Measurements from ENCODE around the gene DIAPH2. TPM values are rescaled to one million over a fixed set of nuclear protein-coding genes. Genes with fewer than 3 reads are reported as not detected.

The DIAPH2 gene
- total RNA-seq, 1 experiment from 2014 or later: 10.4 TPM

DNA sequence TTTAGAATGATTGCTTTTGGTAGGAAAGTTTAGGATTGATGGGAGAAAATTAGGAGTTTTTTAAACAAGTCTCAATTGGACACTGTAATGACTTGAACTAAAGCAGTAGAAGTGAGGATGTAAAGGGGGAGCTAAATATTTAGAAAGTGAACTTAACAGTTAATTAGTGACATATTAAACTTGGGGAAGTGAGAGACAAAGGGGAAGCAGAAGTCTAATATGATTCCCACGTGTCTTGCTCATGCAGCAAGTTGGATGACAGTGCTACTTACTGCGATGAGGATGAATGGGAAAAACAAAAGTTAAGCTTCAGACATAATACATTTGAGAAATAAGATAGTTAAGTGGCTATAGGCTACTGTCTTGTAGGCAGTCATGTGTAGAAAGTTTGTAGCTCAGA is 309.5 kb downstream of the DIAPH2 start:
- H3K27ac ChIP-seq (ENCODE audit: low read depth, low read length, poor library complexity, severe bottlenecking): no peak overlapping the region
- H3K27me3 ChIP-seq (replicated peaks; ENCODE audit: insufficient read depth, low read depth, low read length, poor library complexity): no peaks in the 10 kb centered on the region
- no peaks in the 10 kb centered on the region for H3K9me3 ChIP-seq (ENCODE audit: low read depth, low read length, poor library complexity, severe bottlenecking)
- no peak for DNase-seq (ENCODE audit: low spot score)
- intact Hi-C loops (cut with micrococcal nuclease; ENCODE audit: unreplicated experiment): no loop called here
- no peaks in the 10 kb centered on the region for H3K4me1 ChIP-seq (ENCODE audit: insufficient read depth, low read length, poor library complexity, severe bottlenecking)
- no peak overlapping the region for H3K4me3 ChIP-seq (ENCODE audit: low read depth, low read length, poor library complexity, severe bottlenecking)
- ChIA-PET POLR2A (ENCODE audit: low non-redundant PET) (no interaction called here), CTCF (no interaction called here)
- H3K36me3 ChIP-seq (ENCODE audit: insufficient read depth, low read length, poor library complexity, severe bottlenecking): no peaks in the 10 kb centered on the region
- no TSS peak for BruUV-seq (replicated peaks)
- TF ChIP-seq EZH2 (IDR thresholded peaks at IDR 0.05; ENCODE audit: borderline replicate concordance, low read depth, low read length, poor library complexity, severe bottlenecking): no peak
- TF ChIP-seq, protein P1, sequence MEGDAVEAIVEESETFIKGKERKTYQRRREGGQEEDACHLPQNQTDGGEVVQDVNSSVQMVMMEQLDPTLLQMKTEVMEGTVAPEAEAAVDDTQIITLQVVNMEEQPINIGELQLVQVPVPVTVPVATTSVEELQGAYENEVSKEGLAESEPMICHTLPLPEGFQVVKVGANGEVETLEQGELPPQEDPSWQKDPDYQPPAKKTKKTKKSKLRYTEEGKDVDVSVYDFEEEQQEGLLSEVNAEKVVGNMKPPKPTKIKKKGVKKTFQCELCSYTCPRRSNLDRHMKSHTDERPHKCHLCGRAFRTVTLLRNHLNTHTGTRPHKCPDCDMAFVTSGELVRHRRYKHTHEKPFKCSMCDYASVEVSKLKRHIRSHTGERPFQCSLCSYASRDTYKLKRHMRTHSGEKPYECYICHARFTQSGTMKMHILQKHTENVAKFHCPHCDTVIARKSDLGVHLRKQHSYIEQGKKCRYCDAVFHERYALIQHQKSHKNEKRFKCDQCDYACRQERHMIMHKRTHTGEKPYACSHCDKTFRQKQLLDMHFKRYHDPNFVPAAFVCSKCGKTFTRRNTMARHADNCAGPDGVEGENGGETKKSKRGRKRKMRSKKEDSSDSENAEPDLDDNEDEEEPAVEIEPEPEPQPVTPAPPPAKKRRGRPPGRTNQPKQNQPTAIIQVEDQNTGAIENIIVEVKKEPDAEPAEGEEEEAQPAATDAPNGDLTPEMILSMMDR (conservative IDR thresholded peaks at IDR 0.05; ENCODE audit: low read depth, low read length): no peak

GRCh38 chrX:96997196-96997595 is 312.6 kb downstream of the DIAPH2 start:
- Histone ChIP-seq H3K36me3 (ENCODE audit: insufficient read depth, low read length, poor library complexity, severe bottlenecking) (no peaks in the 10 kb centered on the region), H3K9me3 (ENCODE audit: low read depth, low read length, poor library complexity, severe bottlenecking) (no peaks in the 10 kb centered on the region), H3K4me3 (ENCODE audit: low read depth, low read length, poor library complexity, severe bottlenecking) (no peak overlapping the region), H3K27ac (ENCODE audit: low read depth, low read length, poor library complexity, severe bottlenecking) (no peak overlapping the region), H3K27me3 (replicated peaks; ENCODE audit: insufficient read depth, low read depth, low read length, poor library complexity) (no peaks in the 10 kb centered on the region), H3K4me1 (ENCODE audit: insufficient read depth, low read length, poor library complexity, severe bottlenecking) (no peaks in the 10 kb centered on the region)
- ChIA-PET CTCF (no interaction called here), POLR2A (ENCODE audit: low non-redundant PET) (no interaction called here)
- TF ChIP-seq EZH2 (IDR thresholded peaks at IDR 0.05; ENCODE audit: borderline replicate concordance, low read depth, low read length, poor library complexity, severe bottlenecking): no peak
- TF ChIP-seq, protein P1 (conservative IDR thresholded peaks at IDR 0.05; ENCODE audit: low read depth, low read length): no peak
- DNase-seq (ENCODE audit: low spot score): no peak
- intact Hi-C loops (cut with micrococcal nuclease; ENCODE audit: unreplicated experiment): no loop called here
- no TSS peak for BruUV-seq (replicated peaks)

DNA sequence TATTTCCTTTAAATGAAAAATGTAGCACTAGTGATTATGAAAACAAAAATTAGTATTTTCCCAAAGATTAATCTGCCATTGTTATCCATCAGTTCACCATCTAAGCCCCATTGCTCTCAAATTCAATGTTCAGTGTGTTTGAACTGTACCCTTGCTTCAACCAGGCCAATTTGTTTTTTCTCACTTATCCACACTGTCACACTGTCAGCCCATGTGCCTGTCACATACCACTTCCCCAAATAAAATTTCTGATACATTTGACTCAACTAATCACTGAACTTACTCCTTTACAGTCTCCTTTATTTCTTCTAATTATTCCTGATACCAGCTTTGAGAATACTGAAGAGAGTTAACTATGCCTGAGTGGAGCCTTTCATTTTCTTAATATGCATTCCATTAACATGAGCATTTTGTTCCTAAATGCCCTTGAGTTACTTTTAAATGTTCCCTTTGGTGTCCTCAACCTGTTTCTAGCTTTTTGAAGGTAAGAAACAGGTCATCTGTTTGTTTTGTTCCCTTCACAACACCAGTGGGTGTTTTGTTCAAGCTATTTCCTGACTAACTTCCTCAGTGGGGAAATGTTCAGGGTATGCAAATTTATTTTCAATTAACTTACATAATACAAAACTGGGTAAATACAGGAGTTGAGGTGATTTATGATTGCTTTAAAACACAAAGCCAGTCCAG is 316.2 kb downstream of the DIAPH2 start:
- intact Hi-C loops (cut with micrococcal nuclease; ENCODE audit: unreplicated experiment): no loop called here
- CTCF ChIA-PET: no interaction called here

More for the DNA sequence above, 316.2 kb downstream of the DIAPH2 start:
- Histone ChIP-seq H3K4me1 (ENCODE audit: insufficient read depth, low read length, poor library complexity, severe bottlenecking) (no peaks in the 10 kb centered on the region), H3K27ac (ENCODE audit: low read depth, low read length, poor library complexity, severe bottlenecking) (no peak overlapping the region), H3K9me3 (ENCODE audit: low read depth, low read length, poor library complexity, severe bottlenecking) (no peaks in the 10 kb centered on the region), H3K36me3 (ENCODE audit: insufficient read depth, low read length, poor library complexity, severe bottlenecking) (no peaks in the 10 kb centered on the region), H3K27me3 (replicated peaks; ENCODE audit: insufficient read depth, low read depth, low read length, poor library complexity) (no peaks in the 10 kb centered on the region), H3K4me3 (ENCODE audit: low read depth, low read length, poor library complexity, severe bottlenecking) (no peak overlapping the region)
- no TSS peak for BruUV-seq (replicated peaks)
- TF ChIP-seq, protein P1 (conservative IDR thresholded peaks at IDR 0.05; ENCODE audit: low read depth, low read length): no peak
- no peak for TF ChIP-seq EZH2 (IDR thresholded peaks at IDR 0.05; ENCODE audit: borderline replicate concordance, low read depth, low read length, poor library complexity, severe bottlenecking)
- no peak for DNase-seq (ENCODE audit: low spot score)
- POLR2A ChIA-PET (ENCODE audit: low non-redundant PET): no interaction called here
